HG03108 (cell line): ENCODE measurements around the gene SOCS7.

Experiments used
- ATAC-seq: cut with Tn5 transposase; IDR thresholded peaks from one replicate; pipeline ENCODE4 v1.9.1; 2021; ENCODE audit warnings: moderate library complexity; ENCODE audit not compliant: unreplicated experiment

The SOCS7 gene

DNA sequence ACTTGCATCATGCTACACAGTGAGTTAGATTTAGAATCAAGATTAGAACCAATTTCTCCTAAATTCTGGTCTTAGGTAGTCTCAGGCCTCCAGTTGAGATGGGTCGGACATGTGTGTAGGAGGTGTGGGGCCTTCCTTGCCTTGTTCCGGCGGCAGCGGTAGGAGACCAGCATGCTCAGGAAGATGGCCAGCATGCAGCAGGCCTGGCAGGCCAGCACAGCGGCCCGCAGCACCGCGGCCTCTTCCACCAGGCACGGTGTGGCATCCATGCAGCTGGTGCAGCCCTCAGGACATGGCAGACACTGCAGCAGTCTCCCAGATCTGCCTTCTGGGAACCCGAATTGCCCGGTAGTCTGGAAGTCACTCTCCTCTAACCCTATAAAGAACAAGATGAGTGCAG, 14.8 kb upstream of the SOCS7 start:
- ATAC-seq = no peak

- no peak for ATAC-seq
Measured at GRCh38 chr17:38338053-38338452, 13.6 kb upstream of the SOCS7 start.

- no peak for ATAC-seq
Measured at GRCh38 chr17:38338535-38338934, 13.1 kb upstream of the SOCS7 start.

GRCh38 chr17:38339891-38340290, 11.8 kb upstream of the SOCS7 start:
- no peak for ATAC-seq

DNA sequence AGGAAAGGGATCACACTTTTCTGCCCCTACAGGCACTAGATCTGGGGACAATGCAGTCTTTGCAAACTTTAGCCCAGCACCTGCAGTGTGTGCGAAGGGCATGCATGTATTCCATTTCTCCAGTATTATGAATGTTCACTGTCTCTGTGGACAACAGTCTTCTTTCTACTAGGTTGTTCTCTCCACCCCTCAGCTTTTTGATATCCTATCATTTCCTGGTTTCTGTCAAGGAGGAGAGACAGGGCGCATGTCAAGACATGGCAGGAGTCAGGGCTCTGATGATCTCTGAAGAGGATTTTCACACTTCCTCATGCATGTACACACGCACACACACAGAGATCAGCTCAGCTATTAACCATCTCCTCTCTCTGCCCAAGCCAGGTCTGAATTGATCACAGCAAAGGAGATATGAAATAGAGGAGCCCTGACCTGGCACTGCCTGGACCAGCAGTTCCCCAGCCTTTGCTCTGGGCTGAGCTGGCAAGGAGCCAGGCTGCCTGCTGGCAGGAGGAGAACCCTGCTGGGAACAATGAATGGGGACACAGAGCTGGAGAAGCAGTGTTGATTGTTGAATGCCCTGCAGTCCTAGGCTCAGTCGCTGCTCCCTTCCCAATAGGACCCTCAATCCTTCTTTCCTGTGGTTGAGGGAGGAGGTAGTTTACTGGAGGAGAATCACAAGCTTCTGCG, 10.5 kb upstream of the SOCS7 start:
- ATAC-seq = no peak

- ATAC-seq = no peak
Measured at GRCh38 chr17:38342886-38343607, 8.6 kb upstream of the SOCS7 start.

DNA sequence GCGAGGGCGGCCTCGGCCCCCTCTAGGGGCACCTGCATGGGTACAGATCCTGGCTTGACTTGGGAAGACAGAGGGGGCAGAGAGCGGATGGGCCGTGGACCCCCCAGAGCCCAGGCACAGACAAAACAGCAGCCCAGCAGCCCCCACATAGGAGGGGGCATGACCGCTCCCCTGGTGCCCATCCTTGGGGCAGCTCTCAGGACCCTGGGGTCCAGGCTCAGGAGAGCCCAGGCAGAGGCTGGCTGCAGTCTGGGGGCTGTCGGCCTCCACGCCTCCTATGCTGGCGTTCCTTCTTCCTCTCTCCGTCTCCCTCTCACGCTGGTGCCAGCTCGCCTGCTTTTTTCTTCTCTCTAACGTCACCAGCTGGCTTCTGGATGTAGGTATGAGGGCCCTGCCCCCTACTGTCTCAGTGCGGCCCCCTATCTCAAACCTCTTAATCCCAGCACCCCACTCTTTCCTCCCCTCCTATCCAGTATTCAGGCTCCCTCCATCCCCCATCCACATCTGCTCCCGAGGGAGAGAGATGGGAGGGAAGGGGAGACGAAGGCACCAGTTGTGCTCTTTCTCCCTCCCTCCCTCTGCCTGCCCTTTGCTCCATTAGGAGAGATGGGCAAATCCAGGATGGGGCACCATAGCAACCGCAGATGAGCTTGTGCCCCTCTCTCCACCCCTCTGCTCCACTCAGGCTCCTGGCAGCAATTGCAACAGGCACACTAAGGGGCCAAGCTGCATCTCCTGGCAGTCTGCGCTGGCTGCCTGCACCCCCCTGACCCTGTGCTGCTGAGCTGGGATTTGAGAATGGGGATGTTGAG, 7.8 kb upstream of the SOCS7 start, which contains the start of gene GPR179:
Gene GPR179, minus strand, starts transcription at position 349 of the 812 bp plus-strand sequence. Its CDS starts 167 bp downstream, at position 182.
- no peak for ATAC-seq

DNA sequence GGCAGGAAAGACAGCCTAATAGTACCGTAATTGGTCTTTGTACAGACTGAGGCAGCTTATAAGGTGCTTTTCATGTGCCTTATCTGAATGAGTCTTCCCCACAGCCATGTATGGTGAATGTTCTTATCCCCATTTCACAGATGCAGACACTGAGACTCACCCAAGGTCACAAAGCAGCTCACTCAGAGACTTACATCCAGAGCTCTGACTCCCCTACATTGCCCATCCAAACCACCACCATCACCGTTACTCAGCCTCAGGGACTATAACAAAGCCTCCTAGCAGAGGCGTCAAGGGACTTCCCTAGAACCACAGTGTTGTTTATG, 7.3 kb upstream of the SOCS7 start:
- ATAC-seq = no peak

DNA sequence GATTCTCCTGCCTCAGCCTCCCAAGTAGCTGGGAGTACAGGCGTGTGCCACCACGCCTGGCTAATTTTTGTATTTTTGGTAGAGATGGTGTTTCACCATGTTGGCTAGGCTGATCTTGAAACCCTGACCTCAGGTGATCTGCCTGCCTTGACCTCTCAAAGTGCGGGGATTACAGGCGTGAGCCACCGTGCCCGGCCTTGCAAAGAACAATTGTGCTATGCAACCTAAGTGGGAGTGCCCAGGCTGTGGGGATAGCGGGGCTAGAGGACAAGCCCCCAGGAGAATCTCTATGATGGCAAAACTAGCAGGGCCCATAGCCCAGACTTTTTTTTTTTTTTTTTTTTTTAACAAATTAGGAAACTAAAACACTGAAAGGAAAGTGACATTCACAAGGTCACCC, 5.9 kb upstream of the SOCS7 start:
- no peak for ATAC-seq

DNA sequence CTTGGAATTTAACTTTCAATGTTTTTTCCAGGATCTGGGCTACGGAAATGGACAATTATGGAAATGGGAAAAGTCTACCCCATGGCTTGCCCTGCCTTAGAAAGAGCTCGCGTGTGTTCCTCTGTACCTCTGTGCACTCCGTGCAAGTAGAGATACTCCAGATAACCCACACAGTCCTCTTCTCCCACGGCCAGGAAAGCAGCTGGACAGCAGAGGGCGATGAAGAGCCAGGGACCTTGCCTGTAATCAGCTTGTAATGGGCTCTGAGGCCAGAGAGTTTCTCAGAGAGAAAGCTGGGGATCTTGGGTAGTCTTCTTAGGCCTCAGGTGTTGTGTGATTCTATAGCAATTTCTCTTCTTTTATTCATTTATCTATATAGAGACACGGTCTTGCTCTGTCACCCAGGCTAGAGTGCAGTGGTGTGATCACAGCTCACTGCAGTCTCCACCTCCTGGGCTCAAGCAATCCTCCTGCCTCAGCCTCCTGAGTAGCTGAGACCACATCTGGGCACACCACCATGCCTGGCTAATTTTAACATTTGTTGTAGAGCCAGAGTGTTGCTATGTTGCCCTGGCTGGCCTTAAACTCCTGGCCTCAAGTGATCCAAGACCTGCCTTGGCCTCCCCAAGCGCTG, 2.4 kb upstream of the SOCS7 start:
- no peak for ATAC-seq

DNA sequence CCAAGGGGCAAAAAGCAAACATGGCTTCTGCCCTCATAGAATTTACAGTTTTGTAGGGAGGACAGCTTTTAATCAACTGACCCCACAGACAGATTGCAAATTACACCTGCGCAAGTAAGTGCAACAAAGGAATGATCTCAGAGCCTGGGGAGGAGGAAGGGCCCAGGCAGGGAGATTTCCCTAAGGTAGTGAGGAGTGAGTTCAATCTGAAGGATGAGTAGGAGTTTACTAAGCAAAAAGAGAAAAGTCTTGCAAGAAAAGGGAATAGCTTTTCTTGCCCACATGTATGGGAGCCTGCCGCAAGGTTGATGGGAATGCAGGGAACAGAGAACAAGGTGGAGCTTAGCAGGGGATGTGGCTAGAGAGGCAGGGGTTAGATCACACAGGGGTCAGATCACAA, 1.6 kb upstream of the SOCS7 start:
- ATAC-seq = no peak

DNA sequence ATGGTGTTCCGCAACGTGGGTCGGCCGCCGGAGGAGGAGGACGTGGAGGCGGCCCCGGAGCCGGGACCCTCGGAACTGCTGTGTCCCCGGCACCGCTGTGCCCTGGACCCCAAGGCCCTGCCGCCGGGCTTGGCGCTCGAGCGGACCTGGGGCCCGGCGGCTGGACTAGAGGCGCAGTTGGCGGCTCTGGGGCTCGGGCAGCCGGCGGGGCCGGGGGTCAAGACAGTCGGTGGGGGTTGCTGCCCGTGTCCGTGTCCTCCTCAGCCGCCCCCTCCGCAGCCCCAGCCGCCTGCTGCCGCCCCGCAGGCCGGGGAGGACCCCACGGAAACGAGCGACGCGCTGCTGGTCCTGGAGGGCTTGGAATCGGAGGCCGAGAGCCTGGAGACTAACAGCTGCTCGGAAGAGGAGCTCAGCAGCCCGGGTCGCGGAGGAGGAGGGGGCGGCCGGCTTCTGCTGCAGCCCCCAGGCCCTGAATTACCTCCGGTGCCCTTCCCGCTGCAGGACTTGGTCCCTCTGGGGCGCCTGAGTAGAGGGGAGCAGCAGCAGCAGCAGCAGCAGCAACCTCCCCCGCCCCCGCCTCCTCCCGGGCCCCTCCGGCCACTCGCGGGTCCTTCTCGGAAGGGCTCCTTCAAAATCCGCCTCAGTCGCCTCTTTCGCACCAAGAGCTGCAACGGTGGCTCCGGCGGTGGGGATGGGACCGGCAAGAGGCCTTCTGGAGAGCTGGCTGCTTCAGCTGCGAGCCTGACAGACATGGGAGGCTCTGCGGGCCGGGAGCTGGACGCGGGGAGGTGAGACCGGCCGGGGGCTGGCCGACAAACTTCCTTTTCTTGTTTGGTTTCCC, 821 bp downstream of the SOCS7 start:
- ATAC-seq = no peak

- no peak for ATAC-seq
Measured at GRCh38 chr17:38353086-38353604, 1.5 kb downstream of the SOCS7 start.

DNA sequence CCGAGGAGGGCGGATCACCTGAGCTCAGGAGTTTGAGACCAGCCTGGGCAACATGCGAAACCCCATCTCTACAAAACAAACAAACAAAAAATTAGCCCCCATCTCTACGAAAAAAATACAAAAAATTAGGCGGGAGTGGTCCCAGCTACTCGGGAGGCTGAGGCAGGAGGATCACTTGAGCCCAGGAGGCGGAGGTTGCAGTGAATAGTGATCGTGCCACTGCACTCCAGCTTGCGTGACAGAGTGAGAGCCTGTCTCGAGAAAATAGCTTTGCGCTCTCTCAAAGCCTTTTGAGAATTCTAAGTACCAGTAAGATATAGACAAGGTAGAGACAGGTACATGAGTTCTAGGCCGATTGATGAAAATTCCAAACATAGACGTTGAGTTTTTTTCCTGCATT, 2.0 kb downstream of the SOCS7 start:
- ATAC-seq = no peak

GRCh38 chr17:38354466-38354865, 2.8 kb downstream of the SOCS7 start:
- no peak for ATAC-seq

- ATAC-seq = no peak
Measured at GRCh38 chr17:38355251-38355650, 3.6 kb downstream of the SOCS7 start.

DNA sequence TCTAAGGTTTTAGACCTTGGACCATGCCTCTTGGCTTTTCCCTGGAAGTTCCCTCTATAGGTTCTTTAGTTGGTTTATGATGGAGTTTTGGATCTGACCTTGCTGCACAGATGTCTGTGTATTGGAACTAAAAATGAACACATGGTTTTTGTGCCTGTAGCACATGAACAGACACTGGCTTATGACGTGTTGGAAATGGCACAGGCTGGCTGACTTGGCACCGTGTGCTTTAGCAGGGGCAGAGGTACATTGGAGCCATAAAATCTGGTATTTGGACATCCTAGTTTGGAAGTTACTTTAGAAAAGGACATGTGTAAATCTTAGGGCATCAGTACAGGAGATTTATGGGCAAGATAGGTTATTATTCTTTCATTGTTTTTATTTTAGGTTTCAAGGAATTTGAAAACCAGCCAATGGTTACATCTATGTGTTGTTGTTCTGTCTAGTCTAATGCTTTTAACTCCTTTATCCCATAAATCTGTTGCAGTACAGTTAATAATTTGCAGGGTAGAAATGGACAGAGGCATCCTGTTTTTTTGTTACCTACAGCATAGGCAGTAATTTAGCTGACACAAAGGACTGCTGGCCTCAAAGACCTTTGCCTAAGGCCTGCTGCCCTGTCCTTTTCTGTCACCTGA, 6.0 kb downstream of the SOCS7 start:
- no peak for ATAC-seq

DNA sequence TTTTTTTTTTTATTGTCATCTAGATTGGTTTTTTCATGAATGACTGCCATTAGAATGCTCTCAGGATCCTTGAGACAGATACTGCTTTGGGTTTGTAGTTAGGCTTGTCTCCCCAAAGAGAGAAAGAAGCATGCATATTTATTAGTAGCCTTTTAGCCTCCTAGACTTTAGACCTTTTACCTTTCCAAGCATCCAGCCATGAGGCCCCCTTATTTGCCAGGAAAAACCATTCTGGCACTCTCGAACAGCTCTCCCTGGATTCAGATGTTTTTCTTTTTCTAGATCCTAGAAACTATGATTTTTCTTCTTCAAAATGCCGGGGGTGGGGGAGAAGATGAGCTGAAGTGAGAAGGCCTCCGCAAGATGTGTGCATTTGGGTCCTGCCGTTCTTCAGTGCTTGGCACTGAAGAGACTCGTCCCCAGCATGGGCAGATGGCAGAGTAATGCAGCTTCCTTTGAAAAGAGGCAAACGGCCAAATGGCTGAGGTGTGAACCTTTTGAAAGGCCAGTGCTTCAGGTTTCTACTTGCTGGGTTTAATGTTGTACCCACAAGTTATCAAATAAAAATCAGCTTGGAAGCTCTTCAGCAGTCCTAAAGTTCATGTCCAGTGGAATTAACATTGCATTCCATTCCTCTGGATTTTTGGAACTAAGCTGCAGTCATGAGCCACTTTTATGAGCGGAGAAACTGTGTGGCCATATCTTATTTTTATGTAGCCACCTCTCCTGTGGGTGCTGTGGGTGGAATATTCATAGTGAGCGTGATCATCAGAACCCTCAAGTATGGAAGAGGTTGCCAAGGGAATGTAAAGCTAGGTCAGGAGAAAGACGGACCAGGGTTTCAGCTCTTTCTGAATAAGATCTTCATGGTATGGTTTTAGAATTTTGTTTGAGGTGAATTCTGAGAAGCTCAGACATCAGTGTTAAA, 7.2 kb downstream of the SOCS7 start:
- no peak for ATAC-seq
